Measurements from ENCODE around the gene PLCL1.

Gene PLCL1

GRCh38 chr2:198129609-198130008, 325.2 kb downstream of the PLCL1 start:
- no peak for DNase-seq

- peak; percentile 65 for DNase-seq
Measured at GRCh38 chr2:198134293-198134955, 330.0 kb downstream of the PLCL1 start.

GRCh38 chr2:198135481-198135934, 331.1 kb downstream of the PLCL1 start:
- peak; percentile 74 for DNase-seq

GRCh38 chr2:198136142-198136541, 331.7 kb downstream of the PLCL1 start:
- no peak for DNase-seq

GRCh38 chr2:198137733-198138132, 333.3 kb downstream of the PLCL1 start:
- DNase-seq, result no peak

- no peak for DNase-seq
Measured at GRCh38 chr2:198141726-198142125, 337.3 kb downstream of the PLCL1 start.

GRCh38 chr2:198143156-198143555, 338.8 kb downstream of the PLCL1 start:
- no peak for DNase-seq

GRCh38 chr2:198143793-198144192, 339.4 kb downstream of the PLCL1 start:
- no peak for DNase-seq

- DNase-seq, result no peak
Measured at GRCh38 chr2:198144660-198145059, 340.3 kb downstream of the PLCL1 start.

- no peak for DNase-seq
Measured at GRCh38 chr2:198146346-198146940, 342.1 kb downstream of the PLCL1 start.

GRCh38 chr2:198157314-198157713, 352.9 kb downstream of the PLCL1 start:
- DNase-seq, result no peak

GRCh38 chr2:198161151-198161550, 356.8 kb downstream of the PLCL1 start:
- DNase-seq, result no peak

- no peak for DNase-seq
Measured at GRCh38 chr2:198162276-198162675, 357.9 kb downstream of the PLCL1 start.

GRCh38 chr2:198164843-198165242, 360.4 kb downstream of the PLCL1 start:
- DNase-seq, result no peak

GRCh38 chr2:198165289-198165688, 360.9 kb downstream of the PLCL1 start:
- no peak for DNase-seq

- no peak for DNase-seq
Measured at GRCh38 chr2:198167346-198167745, 363.0 kb downstream of the PLCL1 start.

- DNase-seq, result no peak
Measured at GRCh38 chr2:198168651-198169050, 364.3 kb downstream of the PLCL1 start.

GRCh38 chr2:198173242-198173641, 368.8 kb downstream of the PLCL1 start:
- DNase-seq, result no peak

- DNase-seq, result no peak
Measured at GRCh38 chr2:198173864-198174263, 369.5 kb downstream of the PLCL1 start.

GRCh38 chr2:198175271-198175670, 370.9 kb downstream of the PLCL1 start:
- DNase-seq, result no peak

GRCh38 chr2:198177040-198177439, 372.6 kb downstream of the PLCL1 start:
- no peak for DNase-seq

- DNase-seq, result no peak
Measured at GRCh38 chr2:198178766-198179165, 374.4 kb downstream of the PLCL1 start.

GRCh38 chr2:198186257-198186656, 381.9 kb downstream of the PLCL1 start:
- no peak for DNase-seq

- no peak for DNase-seq
Measured at GRCh38 chr2:198187841-198188240, 383.4 kb downstream of the PLCL1 start.

- DNase-seq, result no peak
Measured at GRCh38 chr2:198188982-198189381, 384.6 kb downstream of the PLCL1 start.

Measured in fibroblast of skin of back (primary cell).